MM.1S (cell line): ENCODE results near the gene PSMB10.

Experiments
- CTCF ChIP-seq: fragments of 300-600 bp; sonication (generic); IDR thresholded peaks from 2 replicates; pipeline ENCODE4 v1.5.1; 2016; ENCODE audit warnings: antibody characterized with exemption, low read length, mixed read lengths
- EZH2 ChIP-seq: fragments of 300-600 bp; sonication (generic); optimal IDR thresholded peaks from 2 replicates; pipeline ENCODE3; 2017; ENCODE audit warnings: low read depth, mild to moderate bottlenecking, antibody characterized with exemption, low read length, mixed read lengths

DNA sequence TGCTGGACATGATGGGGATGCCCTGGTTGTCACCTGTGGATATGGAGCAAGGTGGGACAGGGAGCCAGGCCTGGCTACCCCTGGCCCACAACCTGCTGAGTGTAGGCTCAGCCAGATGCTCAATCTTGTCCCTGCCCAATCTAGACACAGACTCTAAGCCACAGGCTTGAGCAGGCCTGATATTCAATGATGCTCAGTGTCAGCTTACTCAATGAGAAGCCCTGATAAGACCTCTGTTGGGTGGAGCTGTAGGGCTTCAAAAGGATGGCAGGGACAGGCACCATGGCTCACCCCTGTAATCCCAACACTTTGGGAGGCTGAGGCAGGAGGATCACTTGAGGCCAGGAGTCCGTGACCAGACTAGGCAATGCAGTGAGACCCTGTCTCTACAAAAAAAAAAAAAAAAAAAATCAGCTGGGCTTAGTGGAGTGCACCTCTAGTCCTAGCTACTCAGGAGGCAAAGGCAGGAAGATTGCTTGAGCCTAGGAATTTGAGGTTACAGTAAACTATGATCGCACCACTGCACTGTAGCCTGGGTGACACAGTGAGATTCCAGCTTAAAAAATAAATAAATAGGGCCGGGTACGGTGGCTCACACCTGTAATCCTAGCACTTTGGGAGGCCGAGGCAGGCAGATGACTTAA lies 3.9 kb upstream of the PSMB10 start:
- TF ChIP-seq CTCF (no peak), EZH2 (no peak)
